Measurements from ENCODE around the gene FSD2.

FSD2 gene

DNA sequence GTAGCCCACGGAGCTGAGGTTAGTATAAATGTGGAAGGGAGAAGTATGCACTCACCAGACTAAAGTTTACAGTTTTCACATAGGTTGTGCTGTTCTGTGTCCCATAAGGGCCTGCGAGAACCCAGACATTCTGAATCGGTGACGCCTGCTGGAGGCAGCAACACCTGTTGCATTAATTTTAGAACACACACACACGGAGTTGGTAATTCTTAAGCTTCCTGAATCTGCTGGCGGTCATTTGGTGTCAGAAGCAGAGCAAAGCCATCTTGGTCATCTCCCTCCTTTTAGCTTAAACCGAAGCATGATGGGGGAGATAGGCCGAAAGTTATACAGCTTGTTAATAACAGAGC is 55.1 kb downstream of the FSD2 start:
- TF ChIP-seq CTCF (IDR thresholded peaks at IDR 0.05; ENCODE audit: low read length) (peak; percentile 25), EZH2 (optimal IDR thresholded peaks at IDR 0.05; ENCODE audit: low read depth, low read length) (no peak), EZH2phosphoT487 (IDR thresholded peaks at IDR 0.05; ENCODE audit: low read length) (no peak)
- H3K79me2 ChIP-seq (ENCODE audit: low read length): peaks cover 64% of the 10 kb centered on the region
- H3K27ac ChIP-seq (ENCODE audit: low read length): peak overlapping the region; percentile 78

DNA sequence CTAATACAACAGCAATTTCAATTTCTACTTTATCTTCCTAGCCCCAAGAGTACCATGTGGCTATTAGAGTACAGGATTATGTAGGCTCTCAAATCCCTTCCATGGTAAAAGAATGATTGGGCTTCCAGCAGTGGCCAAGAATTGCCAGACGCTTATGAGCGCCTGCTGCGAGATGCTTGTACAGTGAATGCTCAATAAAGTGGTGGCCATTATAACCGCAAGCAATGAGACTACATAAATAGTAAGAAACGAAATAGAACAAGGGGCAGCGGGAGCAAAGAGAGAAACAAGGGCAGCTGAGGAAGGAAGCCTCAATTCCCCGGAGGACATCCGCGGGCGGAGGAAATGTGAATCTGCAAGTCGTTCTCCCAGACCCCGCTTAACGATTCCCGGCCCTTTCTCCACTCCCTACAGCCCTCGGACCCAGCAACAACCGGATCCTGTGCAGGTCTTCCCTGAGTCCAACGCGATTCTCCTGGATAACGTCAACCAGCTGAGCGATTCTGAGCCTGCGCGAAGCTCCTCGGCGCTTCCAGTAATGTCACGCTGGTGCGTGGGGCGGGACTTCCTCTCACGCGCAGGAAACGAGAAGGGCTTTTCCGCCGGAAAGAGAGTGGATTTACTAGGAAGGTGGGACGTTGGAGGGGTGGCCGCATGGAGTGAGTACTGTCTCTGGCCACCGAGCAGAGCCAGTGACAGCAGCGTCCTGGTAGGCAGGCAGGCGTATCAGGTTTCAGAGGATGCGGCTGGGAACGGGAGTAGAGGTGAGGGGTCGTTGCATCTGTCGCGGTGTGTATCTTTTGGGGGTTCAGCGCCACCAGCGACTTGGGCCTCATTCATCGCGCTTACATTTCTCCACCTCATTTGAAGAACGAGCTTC is 55.7 kb downstream of the FSD2 start:
- H3K4me1 ChIP-seq (ENCODE audit: low read length): peaks cover 9% of the 10 kb centered on the region
- H3K4me3 ChIP-seq (ENCODE audit: low read length): peak overlapping the region; percentile 87
- H3K9me3 ChIP-seq (replicated peaks; ENCODE audit: insufficient read depth, low read length): no peaks in the 10 kb centered on the region
- H3K27me3 ChIP-seq (replicated peaks; ENCODE audit: insufficient read depth, low read length): no peaks in the 10 kb centered on the region
- TF ChIP-seq EZH2phosphoT487 (IDR thresholded peaks at IDR 0.05; ENCODE audit: low read length) (no peak), EZH2 (optimal IDR thresholded peaks at IDR 0.05; ENCODE audit: low read depth, low read length) (no peak), CTCF (IDR thresholded peaks at IDR 0.05; ENCODE audit: low read length) (no peak)
- H3K79me2 ChIP-seq (ENCODE audit: low read length): peaks cover 58% of the 10 kb centered on the region
- no peaks in the 10 kb centered on the region; the same call in 1 of the 2 replicates for H4K20me1 ChIP-seq (ENCODE audit: insufficient read depth, low read length)
- peaks cover 19% of the 10 kb centered on the region; the same call in 1 of the 2 replicates for H3F3A ChIP-seq (ENCODE audit: insufficient read depth, low read length)
- no peaks in the 10 kb centered on the region for H3K9me2 ChIP-seq (replicated peaks; ENCODE audit: insufficient read depth, low read length)
- H3K27ac ChIP-seq (ENCODE audit: low read length): peak overlapping the region; percentile 78
- peak overlapping the region; percentile 83 for H2AFZ ChIP-seq (ENCODE audit: low read length)
- peak overlapping the region; percentile 86 for H3K9ac ChIP-seq (ENCODE audit: low read length)
- H3K36me3 ChIP-seq (replicated peaks; ENCODE audit: insufficient read depth, low read length): peaks cover 6% of the 10 kb centered on the region; the same call in 1 of the 2 replicates
- H3K4me2 ChIP-seq (ENCODE audit: low read depth, low read length): peak overlapping the region; percentile 80
- DNase-seq: peak; percentile 95

More for the DNA sequence above, 55.1 kb downstream of the FSD2 start:
- peaks cover 19% of the 10 kb centered on the region; the same call in 1 of the 2 replicates for H3F3A ChIP-seq (ENCODE audit: insufficient read depth, low read length)
- H3K9me3 ChIP-seq (replicated peaks; ENCODE audit: insufficient read depth, low read length): no peaks in the 10 kb centered on the region
- H3K27me3 ChIP-seq (replicated peaks; ENCODE audit: insufficient read depth, low read length): no peaks in the 10 kb centered on the region
- peak overlapping the region; percentile 83 for H2AFZ ChIP-seq (ENCODE audit: low read length)
- peaks cover 9% of the 10 kb centered on the region for H3K4me1 ChIP-seq (ENCODE audit: low read length)
- peak; percentile 62 for DNase-seq
- H3K36me3 ChIP-seq (replicated peaks; ENCODE audit: insufficient read depth, low read length): peaks cover 9% of the 10 kb centered on the region; the same call in 1 of the 2 replicates
- H3K9me2 ChIP-seq (replicated peaks; ENCODE audit: insufficient read depth, low read length): no peaks in the 10 kb centered on the region
- peak overlapping the region; percentile 87 for H3K4me3 ChIP-seq (ENCODE audit: low read length)
- peak overlapping the region; percentile 80 for H3K4me2 ChIP-seq (ENCODE audit: low read depth, low read length)
- no peaks in the 10 kb centered on the region; the same call in 1 of the 2 replicates for H4K20me1 ChIP-seq (ENCODE audit: insufficient read depth, low read length)
- peak overlapping the region; percentile 86 for H3K9ac ChIP-seq (ENCODE audit: low read length)

- Histone ChIP-seq H4K20me1 (ENCODE audit: insufficient read depth, low read length) (no peaks in the 10 kb centered on the region), H3K9me2 (replicated peaks; ENCODE audit: insufficient read depth, low read length) (no peaks in the 10 kb centered on the region), H3K36me3 (replicated peaks; ENCODE audit: insufficient read depth, low read length) (no peaks in the 10 kb centered on the region), H3K27me3 (replicated peaks; ENCODE audit: insufficient read depth, low read length) (no peaks in the 10 kb centered on the region), H3F3A (ENCODE audit: insufficient read depth, low read length) (peaks cover 19% of the 10 kb centered on the region; the same call in 1 of the 2 replicates), H3K9ac (ENCODE audit: low read length) (no peak overlapping the region), H3K4me1 (ENCODE audit: low read length) (peaks cover 9% of the 10 kb centered on the region), H3K27ac (ENCODE audit: low read length) (no peak overlapping the region), H3K4me2 (ENCODE audit: low read depth, low read length) (no peak overlapping the region), H3K79me2 (ENCODE audit: low read length) (peaks cover 40% of the 10 kb centered on the region), H3K9me3 (replicated peaks; ENCODE audit: insufficient read depth, low read length) (no peaks in the 10 kb centered on the region), H2AFZ (ENCODE audit: low read length) (no peak overlapping the region), H3K4me3 (ENCODE audit: low read length) (no peak overlapping the region)
- no peak for DNase-seq
- TF ChIP-seq EZH2 (optimal IDR thresholded peaks at IDR 0.05; ENCODE audit: low read depth, low read length) (no peak), EZH2phosphoT487 (IDR thresholded peaks at IDR 0.05; ENCODE audit: low read length) (no peak), CTCF (IDR thresholded peaks at IDR 0.05; ENCODE audit: low read length) (no peak)
Measured at GRCh38 chr15:82748315-82748714, 57.6 kb downstream of the FSD2 start.
